HUES64 (cell line): ENCODE data around the gene RAB33B.

Experiments used
- H3K27ac ChIP-seq: 2 replicates; pipeline ENCODE4 v1.7.0; 2013; ENCODE audit warnings: low read depth, low read length, inconsistent platforms
- H3K27me3 ChIP-seq: 2 replicates; pipeline ENCODE4 v1.6.1; 2013; ENCODE audit warnings: mild to moderate bottlenecking, low read length; ENCODE audit not compliant: insufficient read depth
- H3K36me3 ChIP-seq: 2 replicates; pipeline ENCODE4 v1.6.1; 2013; ENCODE audit warnings: mild to moderate bottlenecking, low read length; ENCODE audit not compliant: insufficient read depth
- H3K4me1 ChIP-seq: 2 replicates; pipeline ENCODE4 v1.6.1; 2013; ENCODE audit warnings: mild to moderate bottlenecking, low read length, moderate library complexity; ENCODE audit not compliant: insufficient read depth
- H3K4me3 ChIP-seq: 2 replicates; pipeline ENCODE4 v1.5.1; 2013; ENCODE audit warnings: mild to moderate bottlenecking, low read length, moderate library complexity
- H3K9ac ChIP-seq: 2 replicates; pipeline ENCODE4 v1.6.1; 2013; ENCODE audit warnings: mild to moderate bottlenecking, low read depth, low read length
- H3K9me3 ChIP-seq: 2 replicates; pipeline ENCODE4 v1.6.1; 2013; ENCODE audit warnings: low read depth, low read length; ENCODE audit not compliant: insufficient read depth
- WGBS: fragments of 150-250, 120-280 bp; methylation state at CpG from one replicate; pipeline ENCODE4 v1.1.7; 2013; ENCODE audit warnings: missing lambda C conversion rate; 5-methylcytosine and 5-hydroxymethylcytosine counted together

The RAB33B gene

GRCh38 chr4:139484783-139485311 is 30.9 kb downstream of the RAB33B start:
- no peak overlapping the region for H3K4me3 ChIP-seq
- H3K9me3 ChIP-seq = no peaks in the 10 kb centered on the region
- H3K27ac ChIP-seq = no peak overlapping the region
- no peak overlapping the region for H3K9ac ChIP-seq
- WGBS = 88% methylated on average over 11 of the region's 11 CpGs
- H3K27me3 ChIP-seq = no peaks in the 10 kb centered on the region
- no peaks in the 10 kb centered on the region for H3K4me1 ChIP-seq
- no peaks in the 10 kb centered on the region for H3K36me3 ChIP-seq

- H3K9me3 ChIP-seq = no peaks in the 10 kb centered on the region
- 95% methylated on average over 3 of the region's 3 CpGs for WGBS
- no peak overlapping the region for H3K9ac ChIP-seq
- peaks cover 7% of the 10 kb centered on the region; the same call in 1 of the 2 replicates for H3K4me1 ChIP-seq
- H3K27me3 ChIP-seq = no peaks in the 10 kb centered on the region
- no peak overlapping the region for H3K4me3 ChIP-seq
- no peak overlapping the region for H3K27ac ChIP-seq
- H3K36me3 ChIP-seq = no peaks in the 10 kb centered on the region
Measured at GRCh38 chr4:139488442-139488841, 34.5 kb downstream of the RAB33B start.

GRCh38 chr4:139489638-139490037 is 35.7 kb downstream of the RAB33B start:
- no peaks in the 10 kb centered on the region for H3K36me3 ChIP-seq
- H3K4me3 ChIP-seq = no peak overlapping the region
- H3K27me3 ChIP-seq = no peaks in the 10 kb centered on the region
- no peaks in the 10 kb centered on the region for H3K9me3 ChIP-seq
- H3K9ac ChIP-seq = no peak overlapping the region
- peaks cover 7% of the 10 kb centered on the region; the same call in 1 of the 2 replicates for H3K4me1 ChIP-seq
- no peak overlapping the region for H3K27ac ChIP-seq

- Histone ChIP-seq H3K4me1 (peaks cover 7% of the 10 kb centered on the region; the same call in 1 of the 2 replicates), H3K36me3 (no peaks in the 10 kb centered on the region), H3K9ac (no peak overlapping the region), H3K27ac (no peak overlapping the region), H3K27me3 (no peaks in the 10 kb centered on the region), H3K9me3 (no peaks in the 10 kb centered on the region), H3K4me3 (no peak overlapping the region)
- 65% methylated on average over 2 of the region's 2 CpGs for WGBS
Measured at GRCh38 chr4:139492429-139492828, 38.5 kb downstream of the RAB33B start.

GRCh38 chr4:139493176-139493575 is 39.3 kb downstream of the RAB33B start:
- Histone ChIP-seq H3K4me1 (peaks cover 7% of the 10 kb centered on the region; the same call in 1 of the 2 replicates), H3K4me3 (no peak overlapping the region), H3K27ac (no peak overlapping the region), H3K27me3 (no peaks in the 10 kb centered on the region), H3K9me3 (no peaks in the 10 kb centered on the region), H3K36me3 (no peaks in the 10 kb centered on the region), H3K9ac (no peak overlapping the region)
- 87% methylated on average over 4 of the region's 4 CpGs for WGBS

GRCh38 chr4:139499186-139499585 is 45.3 kb downstream of the RAB33B start:
- Histone ChIP-seq H3K27ac (no peak overlapping the region), H3K4me1 (no peaks in the 10 kb centered on the region)
- WGBS = 84% methylated on average over 4 of the region's 4 CpGs

GRCh38 chr4:139501117-139501516 is 47.2 kb downstream of the RAB33B start:
- WGBS = 60% methylated on average over 3 of the region's 3 CpGs
- Histone ChIP-seq H3K27ac (no peak overlapping the region), H3K9ac (no peak overlapping the region), H3K27me3 (no peaks in the 10 kb centered on the region), H3K9me3 (no peaks in the 10 kb centered on the region), H3K4me3 (no peak overlapping the region), H3K4me1 (no peaks in the 10 kb centered on the region), H3K36me3 (no peaks in the 10 kb centered on the region)

More at GRCh38 chr4:139499186-139499585, 45.3 kb downstream of the RAB33B start:
- no peaks in the 10 kb centered on the region for H3K36me3 ChIP-seq
- H3K9me3 ChIP-seq = no peaks in the 10 kb centered on the region
- no peak overlapping the region for H3K4me3 ChIP-seq
- no peaks in the 10 kb centered on the region for H3K27me3 ChIP-seq
- H3K9ac ChIP-seq = no peak overlapping the region

GRCh38 chr4:139501527-139501926 is 47.6 kb downstream of the RAB33B start:
- Histone ChIP-seq H3K4me3 (no peak overlapping the region), H3K9ac (no peak overlapping the region), H3K9me3 (no peaks in the 10 kb centered on the region), H3K27me3 (no peaks in the 10 kb centered on the region), H3K4me1 (no peaks in the 10 kb centered on the region), H3K36me3 (no peaks in the 10 kb centered on the region), H3K27ac (no peak overlapping the region)
- 81% methylated on average over 6 of the region's 6 CpGs for WGBS

GRCh38 chr4:139501927-139502899 is 48.3 kb downstream of the RAB33B start:
- no peaks in the 10 kb centered on the region for H3K9me3 ChIP-seq
- no peak overlapping the region for H3K27ac ChIP-seq
- H3K4me3 ChIP-seq = no peak overlapping the region
- H3K9ac ChIP-seq = no peak overlapping the region
- WGBS = 85% methylated on average over 12 of the region's 13 CpGs
- H3K4me1 ChIP-seq = no peaks in the 10 kb centered on the region
- no peaks in the 10 kb centered on the region for H3K27me3 ChIP-seq
- no peaks in the 10 kb centered on the region for H3K36me3 ChIP-seq

GRCh38 chr4:139503622-139504166 is 49.8 kb downstream of the RAB33B start:
- H3K27me3 ChIP-seq = no peaks in the 10 kb centered on the region
- no peaks in the 10 kb centered on the region for H3K9me3 ChIP-seq
- H3K4me1 ChIP-seq = no peaks in the 10 kb centered on the region; the same call in 1 of the 2 replicates
- H3K27ac ChIP-seq = no peak overlapping the region
- H3K4me3 ChIP-seq = no peak overlapping the region
- no peak overlapping the region for H3K9ac ChIP-seq
- no peaks in the 10 kb centered on the region for H3K36me3 ChIP-seq

GRCh38 chr4:139506774-139507173 is 52.9 kb downstream of the RAB33B start:
- Histone ChIP-seq H3K4me3 (no peak overlapping the region), H3K9ac (no peak overlapping the region), H3K9me3 (no peaks in the 10 kb centered on the region), H3K27me3 (no peaks in the 10 kb centered on the region), H3K27ac (no peak overlapping the region), H3K36me3 (no peaks in the 10 kb centered on the region), H3K4me1 (no peaks in the 10 kb centered on the region; the same call in 1 of the 2 replicates)
- 91% methylated on average over 9 of the region's 9 CpGs for WGBS
